Neuronal stem cell (in vitro differentiated cells): ENCODE data around the gene ARID5A.

Source experiments
- DNase-seq: peaks from one replicate; pipeline ENCODE4 v3.0.0-alpha.2; 2013; ENCODE audit warnings: low spot score
- H2AFZ ChIP-seq: one replicate; pipeline ENCODE4 v1.6.1; 2013; ENCODE audit warnings: mild to moderate bottlenecking, low read length, inconsistent platforms
- H2AK5ac ChIP-seq: 2 replicates; pipeline ENCODE4 v1.6.1; 2013; ENCODE audit warnings: low read depth, mild to moderate bottlenecking, inconsistent platforms, low read length, moderate library complexity, mixed read lengths
- H2BK120ac ChIP-seq: 2 replicates; pipeline ENCODE4 v1.6.1; 2013; ENCODE audit warnings: low read depth, mild to moderate bottlenecking, inconsistent platforms, low read length, moderate library complexity, mixed read lengths
- H2BK12ac ChIP-seq: one replicate; pipeline ENCODE4 v1.6.1; 2013; ENCODE audit warnings: low read length, inconsistent platforms
- H2BK15ac ChIP-seq: 2 replicates; pipeline ENCODE4 v1.6.1; 2013; ENCODE audit warnings: mild to moderate bottlenecking, low read length, inconsistent platforms, mixed read lengths
- H2BK5ac ChIP-seq: one replicate; pipeline ENCODE4 v1.6.1; 2013; ENCODE audit warnings: inconsistent platforms, mild to moderate bottlenecking, low read length, moderate library complexity
- H3K14ac ChIP-seq: one replicate; pipeline ENCODE4 v1.6.1; 2013; ENCODE audit warnings: low read length, inconsistent platforms
- H3K18ac ChIP-seq: 2 replicates; pipeline ENCODE4 v1.6.1; 2013; ENCODE audit warnings: low read length, inconsistent platforms
- H3K23ac ChIP-seq: 2 replicates; pipeline ENCODE4 v1.6.1; 2013; ENCODE audit warnings: low read depth, mild to moderate bottlenecking, mixed read lengths, low read length, inconsistent platforms; ENCODE audit not compliant: poor library complexity
- H3K27ac ChIP-seq: replicated peaks from 3 replicates; pipeline ENCODE4 v1.5.1; 2013; ENCODE audit warnings: low read length, inconsistent platforms
- H3K27me3 ChIP-seq, 3 experiments: 2 replicates each; pipeline ENCODE4 v1.6.1; 2013; ENCODE audit warnings: low read length in 3 of 3, mild to moderate bottlenecking in 2 of 3, inconsistent platforms in 1 of 3, low read depth in 1 of 3, mixed read lengths in 1 of 3, moderate library complexity in 1 of 3; ENCODE audit not compliant: control insufficient read depth in 3 of 3, insufficient read depth in 3 of 3
- H3K36me3 ChIP-seq, 2 donors: replicated peaks in 1 of 2; 2 replicates each; pipeline ENCODE4 v1.6.1; 2013; ENCODE audit warnings: low read length in 2 of 2; ENCODE audit not compliant: control insufficient read depth in 2 of 2, insufficient read depth in 2 of 2
- H3K4ac ChIP-seq: 2 replicates; pipeline ENCODE4 v1.6.1; 2013; ENCODE audit warnings: inconsistent platforms, mild to moderate bottlenecking, low read length, moderate library complexity
- H3K4me1 ChIP-seq, 2 donors: 1 replicate in 1 of 2; 2 replicates in 1 of 2; pipeline ENCODE4 v1.6.1; 2013; ENCODE audit warnings: low read length in 2 of 2, low read depth in 1 of 2; ENCODE audit not compliant: control insufficient read depth in 2 of 2, insufficient read depth in 1 of 2
- H3K4me2 ChIP-seq: one replicate; pipeline ENCODE4 v1.6.1; 2013; ENCODE audit warnings: mild to moderate bottlenecking, low read length, inconsistent platforms; ENCODE audit not compliant: insufficient read depth, poor library complexity, severe bottlenecking
- H3K4me3 ChIP-seq, 2 donors: 2 replicates each; pipeline ENCODE4 v1.5.1; 2013; ENCODE audit warnings: low read length in 2 of 2, mild to moderate bottlenecking in 2 of 2, inconsistent platforms in 1 of 2, moderate library complexity in 1 of 2
- H3K79me1 ChIP-seq: one replicate; pipeline ENCODE4 v1.6.1; 2013; ENCODE audit warnings: low read depth, mild to moderate bottlenecking, inconsistent platforms, low read length, moderate library complexity
- H3K9ac ChIP-seq: one replicate; pipeline ENCODE4 v1.6.1; 2013; ENCODE audit warnings: mild to moderate bottlenecking, low read depth, low read length, inconsistent platforms; ENCODE audit not compliant: poor library complexity
- H3K9me3 ChIP-seq, 2 donors: replicated peaks in 1 of 2; 2 replicates each; pipeline versions ENCODE3 to v1.6.1; 2013; ENCODE audit warnings: low read length in 2 of 2, mild to moderate bottlenecking in 2 of 2, inconsistent platforms in 1 of 2, low read depth in 1 of 2, mixed read lengths in 1 of 2, moderate library complexity in 1 of 2; ENCODE audit not compliant: control insufficient read depth in 2 of 2, insufficient read depth in 1 of 2
- H4K8ac ChIP-seq: one replicate; pipeline ENCODE4 v1.6.1; 2013; ENCODE audit warnings: low read depth, mild to moderate bottlenecking, inconsistent platforms, low read length, moderate library complexity
- H4K91ac ChIP-seq: one replicate; pipeline ENCODE4 v1.6.1; 2013; ENCODE audit warnings: low read length, low read depth, mild to moderate bottlenecking, inconsistent platforms; ENCODE audit not compliant: poor library complexity
- WGBS, 2 donors: extraction: QIAGEN DNeasy Blood & Tissue Kit; methylation state at CpG; one replicate each; pipeline ENCODE4 v1.1.7; 2013; ENCODE audit warnings: missing lambda C conversion rate in 2 of 2, mixed read lengths in 1 of 2; ENCODE audit not compliant: insufficient read length in 2 of 2, insufficient replicate concordance in 1 of 2; ENCODE audit errors: extremely low coverage in 2 of 2; 5-methylcytosine and 5-hydroxymethylcytosine counted together

The ARID5A gene

GRCh38 chr2:96537066-96537733, 648 bp downstream of the ARID5A start:
- peak; percentile 43 for DNase-seq
- H3K4me1 ChIP-seq, result peaks cover 12 to 14% of the 10 kb centered on the region in 2 donors
- peak overlapping the region; percentile 62 to 80 for H3K4me3 ChIP-seq
- H3K14ac ChIP-seq, result no peak overlapping the region
- peak overlapping the region; percentile 99 for H3K4me2 ChIP-seq
- H2AFZ ChIP-seq, result peak overlapping the region; percentile 92
- no peak overlapping the region for H2BK15ac ChIP-seq
- H3K79me1 ChIP-seq, result no peaks in the 10 kb centered on the region
- H2BK5ac ChIP-seq, result no peak overlapping the region
- H3K27me3 ChIP-seq, result peaks cover 9 to 34% (median 25%) of the 10 kb centered on the region in 3 experiments
- no peaks in the 10 kb centered on the region for H3K36me3 ChIP-seq
- WGBS, 2 donors, result no CpG with 5 or more reads among the region's 61 CpGs
- peak overlapping the region; percentile 76 for H3K18ac ChIP-seq
- H2BK120ac ChIP-seq, result no peak overlapping the region
- no peak overlapping the region for H2BK12ac ChIP-seq
- H3K27ac ChIP-seq, result no peak overlapping the region
- H3K23ac ChIP-seq, result peak overlapping the region; percentile 37
- H4K91ac ChIP-seq, result no peak overlapping the region
- H4K8ac ChIP-seq, result no peak overlapping the region
- no peaks in the 10 kb centered on the region for H3K9me3 ChIP-seq
- peak overlapping the region; percentile 45 for H2AK5ac ChIP-seq
- peak overlapping the region; percentile 85 for H3K9ac ChIP-seq
- no peak overlapping the region for H3K4ac ChIP-seq

- H3K4ac ChIP-seq, result no peak overlapping the region
- no peak overlapping the region for H3K14ac ChIP-seq
- H3K9ac ChIP-seq, result peak overlapping the region; percentile 79
- peak overlapping the region; percentile 37 for H3K23ac ChIP-seq
- peak overlapping the region; percentile 0 for H2BK120ac ChIP-seq
- peak overlapping the region; percentile 45 for H2AK5ac ChIP-seq
- no peak overlapping the region for H2BK12ac ChIP-seq
- no peaks in the 10 kb centered on the region for H3K9me3 ChIP-seq
- H3K4me3 ChIP-seq, result peak overlapping the region; percentile 62 to 80
- no peak overlapping the region for H2BK15ac ChIP-seq
- peak overlapping the region; percentile 99 for H3K4me2 ChIP-seq
- H2AFZ ChIP-seq, result peak overlapping the region; percentile 92
- no peaks in the 10 kb centered on the region for H3K79me1 ChIP-seq
- H2BK5ac ChIP-seq, result no peak overlapping the region
- no peak overlapping the region for H4K91ac ChIP-seq
- peaks cover 12 to 14% of the 10 kb centered on the region in 2 donors for H3K4me1 ChIP-seq
- no peak overlapping the region for H3K27ac ChIP-seq
- H4K8ac ChIP-seq, result no peak overlapping the region
- H3K27me3 ChIP-seq, result peaks cover 9 to 36% (median 19%) of the 10 kb centered on the region in 3 experiments
- DNase-seq, result peak; percentile 23
- peak overlapping the region; percentile 76 for H3K18ac ChIP-seq
- no CpG with 5 or more reads among the region's 36 CpGs for WGBS, 2 donors
- no peaks in the 10 kb centered on the region for H3K36me3 ChIP-seq
Observed at GRCh38 chr2:96537734-96538486, 1.4 kb downstream of the ARID5A start.

GRCh38 chr2:96538487-96539214, 2.1 kb downstream of the ARID5A start:
- Histone ChIP-seq H2BK120ac (peak overlapping the region; percentile 0), H3K27me3 (peaks cover 9 to 36% (median 14%) of the 10 kb centered on the region in 3 experiments), H3K4me3 (peak overlapping the region in 1 of 2 donors; percentile 62), H3K36me3 (no peaks in the 10 kb centered on the region), H3K18ac (peak overlapping the region; percentile 69), H3K9ac (peak overlapping the region; percentile 79), H3K4ac (no peak overlapping the region), H2BK15ac (no peak overlapping the region), H2AFZ (peak overlapping the region; percentile 92), H4K91ac (no peak overlapping the region), H3K4me1 (peaks cover 11 to 12% of the 10 kb centered on the region in 2 donors), H2BK12ac (no peak overlapping the region), H3K23ac (no peak overlapping the region), H2AK5ac (no peak overlapping the region), H3K79me1 (no peaks in the 10 kb centered on the region), H3K27ac (no peak overlapping the region), H3K14ac (no peak overlapping the region), H4K8ac (no peak overlapping the region), H3K4me2 (peak overlapping the region; percentile 53), H3K9me3 (peaks cover 0 to under 1% of the 10 kb centered on the region in 2 donors), H2BK5ac (no peak overlapping the region)
- WGBS, 2 donors, result no CpG with 5 or more reads among the region's 24 CpGs
- peak; percentile 75 for DNase-seq
